ENCODE measurements around the gene HIPK3.

The HIPK3 gene

DNA sequence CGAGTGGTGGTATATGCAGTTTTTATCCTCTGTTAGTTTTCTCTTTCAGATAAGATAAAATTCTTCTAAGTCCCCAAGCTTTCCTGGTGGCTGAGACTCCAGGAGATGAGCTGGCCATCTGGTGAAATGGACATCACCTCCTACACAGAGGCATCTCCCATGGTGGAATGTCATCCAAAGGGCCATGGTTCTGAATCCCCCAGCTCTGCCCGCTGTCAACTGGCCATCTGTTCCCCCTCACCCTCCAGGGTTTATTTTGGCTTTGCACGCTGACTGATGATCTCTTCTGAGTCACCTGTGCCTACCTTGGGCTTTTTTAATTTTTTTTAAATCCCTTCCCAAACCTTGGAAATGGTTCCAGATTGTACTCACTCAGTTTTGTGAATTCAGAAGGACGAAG lies 142.2 kb downstream of the HIPK3 start:
- no peak for DNase-seq

DNA sequence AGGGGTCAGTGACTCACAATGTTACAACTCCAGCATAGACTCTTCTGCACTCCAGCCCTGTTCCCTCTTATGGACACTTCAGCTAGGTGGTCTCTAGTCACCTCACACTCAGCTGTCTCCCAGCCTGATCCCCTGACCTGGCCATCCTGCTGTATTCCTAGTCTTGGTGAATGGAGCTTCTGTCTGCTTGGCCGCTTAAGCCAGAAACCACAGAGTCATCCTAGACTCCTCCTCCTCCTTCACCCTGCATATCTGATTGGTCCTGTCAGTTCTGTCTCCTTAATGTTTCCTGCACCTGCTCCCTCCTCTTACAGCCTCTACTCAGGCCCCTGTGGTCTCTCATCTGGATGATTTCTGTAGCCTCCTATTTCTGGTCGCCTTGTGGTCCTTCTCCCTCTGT lies 144.9 kb downstream of the HIPK3 start:
- DNase-seq, result peak; percentile 56

DNA sequence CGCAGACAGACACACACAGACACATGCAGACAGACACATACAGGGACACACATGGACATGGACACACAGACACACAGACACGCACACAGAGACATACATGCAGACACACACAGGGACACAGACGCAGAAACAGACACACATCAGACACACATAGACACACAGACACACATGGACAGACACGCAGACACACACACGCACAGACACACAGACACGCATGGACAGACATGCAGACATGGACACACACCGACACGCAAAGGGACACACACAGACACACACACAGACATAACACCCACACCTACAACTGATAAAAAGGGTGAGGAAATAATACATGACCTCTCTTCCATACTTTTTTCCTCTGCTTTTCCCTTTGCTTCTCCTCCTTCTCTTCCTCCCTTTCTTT lies 146.2 kb downstream of the HIPK3 start:
- no peak for DNase-seq

DNA sequence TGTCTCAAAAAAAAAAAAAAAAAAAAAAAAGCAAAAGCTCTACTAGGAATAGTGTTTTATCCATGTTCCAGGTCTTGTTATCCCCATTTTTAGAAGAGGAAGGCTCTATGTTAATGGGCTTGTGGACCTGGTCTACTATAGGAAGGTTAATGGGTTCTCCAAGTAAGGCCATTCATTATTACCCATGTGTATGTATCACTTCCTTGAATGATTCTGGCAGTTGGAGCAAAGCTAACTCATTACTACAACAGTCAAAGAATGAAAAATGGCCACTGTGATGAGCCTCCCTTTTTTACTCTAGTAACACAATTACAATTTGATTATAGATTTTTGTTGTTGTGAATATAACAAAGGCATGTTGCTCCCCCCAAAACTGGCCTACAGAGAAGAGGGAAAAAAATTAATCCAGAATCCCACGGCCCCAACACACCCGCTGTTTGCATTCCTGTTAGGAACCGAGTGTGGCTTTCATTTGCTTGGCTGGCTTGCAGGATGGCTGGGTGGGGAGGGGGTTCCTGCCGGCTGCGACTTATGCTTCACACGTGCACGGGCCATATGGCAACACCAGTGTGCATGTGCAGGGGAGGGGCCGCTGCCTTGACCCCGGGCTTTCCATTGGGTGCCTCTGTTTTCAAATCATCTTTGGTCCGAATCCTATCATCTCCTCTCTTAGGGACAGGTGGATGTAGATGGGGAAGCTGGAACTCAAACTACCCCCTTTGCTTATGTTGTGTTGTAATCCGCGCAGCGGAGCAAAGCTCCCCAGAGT lies 148.8 kb downstream of the HIPK3 start:
- DNase-seq, result no peak

Data from kidney glomerular epithelial cell (primary cell).